Activated CD4-positive, alpha-beta T cell treated with anti-CD3 and anti-CD28 coated beads, Interleukin-2, amount 10 ng/mL, durations not matched to agents 7 days and 5 days (primary cell): Measurements from ENCODE around the gene NKX2-3. TPM values are rescaled to one million over a fixed set of nuclear protein-coding genes. Genes with fewer than 3 reads are reported as not detected.

Experiments
- CTCF ChIA-PET: fragments of 350-600 bp; sonication (Branson Sonifier 250); formaldehyde crosslinking; loops from one replicate; lab custom pipeline; 2021; ENCODE audit warnings: antibody characterized with exemption; lab: Charles Lee
- POLR2A ChIA-PET: fragments of 350-600 bp; sonication (Branson Sonifier 250); formaldehyde crosslinking; loops from one replicate; lab custom pipeline; 2021; ENCODE audit warnings: antibody characterized with exemption; lab: Charles Lee
- DNase-seq: peaks from one replicate; pipeline ENCODE4 v3.0.0-alpha.2; 2020
- H3K27ac Mint-ChIP-seq: one replicate; pipeline ENCODE4 v1.8.0; 2021; ENCODE audit warnings: mild to moderate bottlenecking, moderate library complexity, mixed read lengths
- H3K27me3 Mint-ChIP-seq: one replicate; pipeline ENCODE4 v1.8.0; 2021; ENCODE audit warnings: mixed read lengths
- H3K36me3 Mint-ChIP-seq: one replicate; pipeline ENCODE4 v1.8.0; 2021; ENCODE audit warnings: low read depth, mixed read lengths
- H3K4me1 Mint-ChIP-seq: one replicate; pipeline ENCODE4 v1.8.0; 2021; ENCODE audit warnings: mixed read lengths
- H3K4me3 Mint-ChIP-seq: one replicate; pipeline ENCODE4 v1.8.0; 2021; ENCODE audit warnings: mild to moderate bottlenecking, moderate library complexity, mixed read lengths
- H3K9me3 Mint-ChIP-seq: one replicate; pipeline ENCODE4 v1.8.0; 2021; ENCODE audit warnings: mixed read lengths
- total RNA-seq, 2 experiments: library from RNA; stranded (reverse); gene quantifications; one replicate each; pipeline ENCODE4 v1.2.3, GENCODE V29; 2021

The NKX2-3 gene
- total RNA-seq, 2 experiments from 2014 or later, result not detected

- Mint-ChIP-seq H3K36me3 (no peaks in the 10 kb centered on the region), H3K27ac (no peak overlapping the region), H3K27me3 (peaks cover 80% of the 10 kb centered on the region), H3K4me1 (peaks cover 6% of the 10 kb centered on the region), H3K4me3 (no peak overlapping the region), H3K9me3 (no peaks in the 10 kb centered on the region)
- POLR2A ChIA-PET, result no interaction called here
- CTCF ChIA-PET, result no interaction called here
- DNase-seq, result no peak
Measured at GRCh38 chr10:99521765-99522469, 10.8 kb upstream of the NKX2-3 start.

GRCh38 chr10:99522470-99523250 is 10.1 kb upstream of the NKX2-3 start:
- POLR2A ChIA-PET, result no interaction called here
- H3K4me3 Mint-ChIP-seq, result no peak overlapping the region
- H3K27ac Mint-ChIP-seq, result no peak overlapping the region
- H3K36me3 Mint-ChIP-seq, result no peaks in the 10 kb centered on the region
- peaks cover 79% of the 10 kb centered on the region for H3K27me3 Mint-ChIP-seq
- CTCF ChIA-PET, result no interaction called here
- H3K9me3 Mint-ChIP-seq, result no peaks in the 10 kb centered on the region
- DNase-seq, result no peak
- H3K4me1 Mint-ChIP-seq, result peaks cover 6% of the 10 kb centered on the region

GRCh38 chr10:99523251-99523773 is 9.4 kb upstream of the NKX2-3 start:
- Mint-ChIP-seq H3K4me1 (peaks cover 12% of the 10 kb centered on the region), H3K4me3 (peak overlapping the region; percentile 29)
- CTCF ChIA-PET, result interaction anchor here (0.6 kb wide), 1 partner anchor 50 kb away, joined by 3 read pairs; no protein-coding TSS in a partner anchor

GRCh38 chr10:99524050-99524666 is 8.6 kb upstream of the NKX2-3 start:
- no peak overlapping the region for H3K27ac Mint-ChIP-seq
- POLR2A ChIA-PET, result no interaction called here
- no peaks in the 10 kb centered on the region for H3K9me3 Mint-ChIP-seq
- no peak overlapping the region for H3K4me3 Mint-ChIP-seq
- peaks cover 83% of the 10 kb centered on the region for H3K27me3 Mint-ChIP-seq
- H3K4me1 Mint-ChIP-seq, result peaks cover 17% of the 10 kb centered on the region
- no peaks in the 10 kb centered on the region for H3K36me3 Mint-ChIP-seq
- no peak for DNase-seq
- CTCF ChIA-PET, result interaction anchor here (0.6 kb wide), 1 partner anchor 49 kb away, joined by 3 read pairs; no protein-coding TSS in a partner anchor

More at GRCh38 chr10:99523251-99523773, 9.4 kb upstream of the NKX2-3 start:
- POLR2A ChIA-PET, result no interaction called here
- peaks cover 79% of the 10 kb centered on the region for H3K27me3 Mint-ChIP-seq
- no peaks in the 10 kb centered on the region for H3K9me3 Mint-ChIP-seq
- DNase-seq, result no peak
- H3K36me3 Mint-ChIP-seq, result no peaks in the 10 kb centered on the region
- H3K27ac Mint-ChIP-seq, result no peak overlapping the region

- H3K4me1 Mint-ChIP-seq, result peaks cover 17% of the 10 kb centered on the region
- H3K27ac Mint-ChIP-seq, result no peak overlapping the region
- H3K9me3 Mint-ChIP-seq, result no peaks in the 10 kb centered on the region
- no peak overlapping the region for H3K4me3 Mint-ChIP-seq
- H3K36me3 Mint-ChIP-seq, result no peaks in the 10 kb centered on the region
- H3K27me3 Mint-ChIP-seq, result peaks cover 83% of the 10 kb centered on the region
- ChIA-PET CTCF (no interaction called here), POLR2A (no interaction called here)
- DNase-seq, result no peak
Measured at GRCh38 chr10:99524736-99525380, 7.9 kb upstream of the NKX2-3 start.

- peaks cover 19% of the 10 kb centered on the region for H3K4me1 Mint-ChIP-seq
- H3K27ac Mint-ChIP-seq, result no peak overlapping the region
- no peaks in the 10 kb centered on the region for H3K9me3 Mint-ChIP-seq
- ChIA-PET POLR2A (no interaction called here), CTCF (no interaction called here)
- H3K36me3 Mint-ChIP-seq, result no peaks in the 10 kb centered on the region
- no peak for DNase-seq
- peaks cover 84% of the 10 kb centered on the region for H3K27me3 Mint-ChIP-seq
- H3K4me3 Mint-ChIP-seq, result no peak overlapping the region
Measured at GRCh38 chr10:99525897-99526296, 6.8 kb upstream of the NKX2-3 start.

- peaks cover 23% of the 10 kb centered on the region for H3K4me1 Mint-ChIP-seq
- H3K4me3 Mint-ChIP-seq, result no peak overlapping the region
- ChIA-PET POLR2A (no interaction called here), CTCF (no interaction called here)
- H3K27me3 Mint-ChIP-seq, result peaks cover 89% of the 10 kb centered on the region
- peaks cover 2% of the 10 kb centered on the region for H3K36me3 Mint-ChIP-seq
- H3K9me3 Mint-ChIP-seq, result peaks cover 3% of the 10 kb centered on the region
- no peak overlapping the region for H3K27ac Mint-ChIP-seq
- DNase-seq, result no peak
Measured at GRCh38 chr10:99526861-99527504, 5.8 kb upstream of the NKX2-3 start.

GRCh38 chr10:99527526-99528493 is 4.9 kb upstream of the NKX2-3 start:
- ChIA-PET CTCF (no interaction called here), POLR2A (no interaction called here)
- Mint-ChIP-seq H3K9me3 (peaks cover 4% of the 10 kb centered on the region), H3K27me3 (peaks cover 93% of the 10 kb centered on the region), H3K36me3 (peaks cover 5% of the 10 kb centered on the region), H3K27ac (no peak overlapping the region), H3K4me1 (peaks cover 32% of the 10 kb centered on the region), H3K4me3 (no peak overlapping the region)
- DNase-seq, result no peak

- CTCF ChIA-PET, result no interaction called here
Measured at GRCh38 chr10:99528494-99529441, 4.0 kb upstream of the NKX2-3 start.

GRCh38 chr10:99529591-99530107 is 3.1 kb upstream of the NKX2-3 start:
- H3K4me3 Mint-ChIP-seq, result no peak overlapping the region
- CTCF ChIA-PET, result interaction anchor here (1.2 kb wide), 1 partner anchor 11 kb away, joined by 3 read pairs; no protein-coding TSS in a partner anchor
- H3K27ac Mint-ChIP-seq, result no peak overlapping the region
- POLR2A ChIA-PET, result no interaction called here
- peaks cover 5% of the 10 kb centered on the region for H3K36me3 Mint-ChIP-seq
- peaks cover 38% of the 10 kb centered on the region for H3K4me1 Mint-ChIP-seq
- H3K27me3 Mint-ChIP-seq, result peaks cover 95% of the 10 kb centered on the region
- DNase-seq, result no peak
- peaks cover 4% of the 10 kb centered on the region for H3K9me3 Mint-ChIP-seq

More at GRCh38 chr10:99528494-99529441, 4.0 kb upstream of the NKX2-3 start:
- POLR2A ChIA-PET, result no interaction called here
- H3K27me3 Mint-ChIP-seq, result peaks cover 95% of the 10 kb centered on the region
- peaks cover 4% of the 10 kb centered on the region for H3K9me3 Mint-ChIP-seq
- peaks cover 5% of the 10 kb centered on the region for H3K36me3 Mint-ChIP-seq
- H3K4me1 Mint-ChIP-seq, result peaks cover 32% of the 10 kb centered on the region
- no peak overlapping the region for H3K27ac Mint-ChIP-seq
- no peak overlapping the region for H3K4me3 Mint-ChIP-seq
- no peak for DNase-seq
